Activated naive CD4-positive, alpha-beta T cell treated with anti-CD3 and anti-CD28 coated beads for 36 hours (primary cell): Measurements from ENCODE around the gene VPS4B. TPM values are rescaled to one million over a fixed set of nuclear protein-coding genes. Genes with fewer than 3 reads are reported as not detected.
A peak's percentile ranks its signal among the peaks of the same experiment; 100 is the strongest.
"Not testable (repeated sequence)": the region's sequence is repeated elsewhere in the genome, so short reads cannot be mapped to it uniquely, and the experiment has no call there.

ENCODE experiments used
- CTCF ChIA-PET: fragments of 350-600 bp; sonication (Branson Sonifier 250); formaldehyde crosslinking; loops from one replicate; lab custom pipeline; 2021; ENCODE audit warnings: antibody characterized with exemption; lab: Charles Lee
- DNase-seq: peaks from one replicate; pipeline ENCODE4 v3.0.0-alpha.2; 2020
- H3K27ac Mint-ChIP-seq: one replicate; pipeline ENCODE4 v1.8.0; 2021; ENCODE audit warnings: mild to moderate bottlenecking, mixed read lengths
- H3K27me3 Mint-ChIP-seq: one replicate; pipeline ENCODE4 v1.8.0; 2021; ENCODE audit warnings: low read depth, mixed read lengths
- H3K36me3 Mint-ChIP-seq: one replicate; pipeline ENCODE4 v1.8.0; 2021; ENCODE audit warnings: low read depth, mixed read lengths
- H3K4me1 Mint-ChIP-seq: one replicate; pipeline ENCODE4 v1.8.0; 2021; ENCODE audit warnings: low read depth, mixed read lengths
- H3K4me3 Mint-ChIP-seq: one replicate; pipeline ENCODE4 v1.8.0; 2021; ENCODE audit warnings: mild to moderate bottlenecking, moderate library complexity, mixed read lengths
- H3K9me3 Mint-ChIP-seq: one replicate; pipeline ENCODE4 v1.8.0; 2021; ENCODE audit warnings: mixed read lengths
- intact Hi-C: fragments of 100-400 bp; cut with micrococcal nuclease; formaldehyde crosslinking; loops from one replicate; pipeline ENCODE4 v1.15.1; 2023
- total RNA-seq, 2 experiments: library from RNA; stranded (reverse); gene quantifications; one replicate each; pipeline ENCODE4 v1.2.3, GENCODE V29; 2021

Gene VPS4B
- total RNA-seq, 2 experiments from 2014 or later: 28.7 to 30.1 TPM

DNA sequence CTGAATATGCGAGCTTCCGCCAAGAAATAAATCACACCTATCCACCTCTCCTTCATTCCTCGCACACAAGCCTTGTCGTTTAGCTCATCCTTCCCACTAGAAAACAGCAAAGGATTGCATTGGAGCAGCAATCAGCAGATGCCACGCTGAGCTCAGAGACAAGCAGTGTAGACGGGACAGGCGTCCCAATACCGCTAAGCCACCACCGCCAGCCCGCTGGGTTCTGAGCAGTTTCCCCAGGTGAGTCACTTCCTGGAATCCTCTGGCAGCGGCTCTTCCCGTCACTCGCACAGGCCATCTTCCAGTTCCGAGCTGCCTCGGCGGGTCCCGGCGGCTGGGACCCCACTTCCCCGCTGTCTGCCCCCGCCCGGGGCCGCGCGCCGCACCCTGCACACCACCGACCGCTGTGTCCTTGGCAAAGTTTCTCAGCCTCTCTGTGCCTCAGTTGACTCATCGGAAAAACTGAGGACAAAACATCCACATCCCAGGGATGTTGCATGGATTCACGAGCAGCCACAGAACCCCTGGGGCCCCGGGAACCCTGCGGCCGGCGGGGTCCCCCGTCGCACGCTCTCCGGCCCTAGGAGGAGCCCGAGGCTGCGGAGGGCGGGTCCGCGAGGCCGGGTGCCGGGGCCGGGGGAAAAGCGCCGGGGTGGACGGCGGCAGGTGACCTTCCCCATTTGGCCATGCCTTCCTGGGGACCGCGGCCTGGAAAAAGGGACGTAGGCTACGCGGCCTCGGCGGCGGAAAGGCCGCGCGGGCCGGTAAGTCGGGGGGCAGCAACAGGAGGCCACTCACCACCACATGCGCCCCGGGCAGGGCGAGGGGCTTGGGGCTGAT is 55.8 kb downstream of the VPS4B start:
- H3K4me3 Mint-ChIP-seq: peak overlapping the region; percentile 84

DNA sequence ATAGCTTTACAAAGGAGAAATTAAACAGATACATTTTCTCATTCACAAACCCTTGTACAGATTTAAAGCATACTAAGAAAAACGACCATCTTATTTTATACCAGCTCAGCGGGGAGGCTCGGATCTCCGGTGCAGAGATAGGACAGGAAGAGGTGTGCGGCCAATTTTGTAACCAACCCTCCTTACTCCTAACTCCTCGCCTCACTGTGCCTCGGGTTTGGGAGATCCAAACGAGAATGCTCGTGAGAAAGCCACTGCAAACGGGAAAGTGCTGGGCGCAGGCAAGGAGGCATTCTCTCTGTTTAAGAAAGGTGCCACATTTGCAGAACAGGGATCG is 56.4 kb downstream of the VPS4B start:
- Mint-ChIP-seq H3K27ac (peak overlapping the region; percentile 43), H3K4me1 (peaks cover 26% of the 10 kb centered on the region), H3K36me3 (peaks cover 32% of the 10 kb centered on the region), H3K4me3 (peak overlapping the region; percentile 84), H3K27me3 (no peaks in the 10 kb centered on the region), H3K9me3 (peaks cover 15% of the 10 kb centered on the region)
- peak; percentile 20 for DNase-seq
- intact Hi-C loops: loop anchor here (1.0 to 10.0 kb wide), 10 partner anchors 45 to 1179 kb away; partner anchors contain the start of genes PHLPP1, PIGN, RELCH and ZCCHC2
- CTCF ChIA-PET: interaction anchor here (0.8 to 2.2 kb wide), 6 partner anchors 8 to 349 kb away, joined by 3 to 11 read pairs (median 3); no protein-coding TSS in a partner anchor

More for the DNA sequence above, 55.8 kb downstream of the VPS4B start:
- CTCF ChIA-PET: interaction anchor here (1.2 to 2.2 kb wide), 3 partner anchors 45 to 243 kb away, joined by 3 to 11 read pairs (median 3); no protein-coding TSS in a partner anchor
- H3K27ac Mint-ChIP-seq: peak overlapping the region; percentile 54
- peaks cover 30% of the 10 kb centered on the region for H3K36me3 Mint-ChIP-seq
- intact Hi-C loops: loop anchor here (1.0 to 10.0 kb wide), 14 partner anchors 13 to 1179 kb away; partner anchors contain the start of genes PHLPP1, PIGN, RELCH and SERPINB8
- peaks cover 26% of the 10 kb centered on the region for H3K4me1 Mint-ChIP-seq
- no peaks in the 10 kb centered on the region for H3K27me3 Mint-ChIP-seq
- peak; percentile 87 for DNase-seq
- H3K9me3 Mint-ChIP-seq: peaks cover 15% of the 10 kb centered on the region

DNA sequence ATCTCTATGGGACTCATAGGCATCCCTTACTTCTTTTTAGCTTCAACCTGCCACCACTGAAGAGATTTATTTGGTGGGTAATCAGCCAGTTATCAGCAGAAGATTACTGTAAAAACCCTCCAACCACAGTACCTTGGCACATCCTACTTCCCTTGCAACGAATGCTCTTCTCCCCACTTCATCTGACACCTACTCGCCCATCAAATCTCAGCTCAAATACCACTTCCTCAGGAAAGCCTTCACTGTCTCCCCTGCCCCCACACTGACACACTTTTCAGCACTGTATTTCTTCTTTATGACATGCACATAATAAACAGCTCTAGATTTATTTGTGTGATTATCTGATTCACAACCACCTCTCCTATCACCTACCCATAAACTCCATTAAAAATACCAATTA is 58.3 kb downstream of the VPS4B start:
- CTCF ChIA-PET: interaction anchor here (0.6 to 2.3 kb wide), 4 partner anchors 40 to 75 kb away, joined by 3 to 6 read pairs (median 4); no protein-coding TSS in a partner anchor
- H3K27me3 Mint-ChIP-seq: no peaks in the 10 kb centered on the region

DNA sequence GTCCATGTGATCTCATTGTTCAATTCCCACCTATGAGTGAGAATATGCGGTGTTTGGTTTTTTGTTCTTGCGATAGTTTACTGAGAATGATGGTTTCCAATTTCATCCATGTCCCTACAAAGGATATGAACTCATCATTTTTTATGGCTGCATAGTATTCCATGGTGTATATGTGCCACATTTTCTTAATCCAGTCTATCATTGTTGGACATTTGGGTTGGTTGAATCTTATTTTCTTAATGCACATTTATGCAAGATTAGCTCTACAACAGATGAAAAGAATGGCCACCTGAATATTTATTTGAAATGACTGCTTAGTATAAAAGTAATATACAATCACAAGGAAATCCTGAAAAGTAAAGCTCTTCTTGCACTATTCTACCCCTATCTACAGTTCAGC is 58.9 kb downstream of the VPS4B start:
- not testable (repeated sequence) for H3K9me3 Mint-ChIP-seq

More for the DNA sequence above, 58.3 kb downstream of the VPS4B start:
- Mint-ChIP-seq H3K9me3 (peaks cover 6% of the 10 kb centered on the region), H3K4me3 (no peak overlapping the region), H3K36me3 (peaks cover 33% of the 10 kb centered on the region), H3K4me1 (peaks cover 25% of the 10 kb centered on the region), H3K27ac (peak overlapping the region; percentile 6)
- intact Hi-C loops: loop anchor here (10.0 kb wide), 1 partner anchor 211 kb away; no protein-coding TSS in a partner anchor
- DNase-seq: peak; percentile 40

DNA sequence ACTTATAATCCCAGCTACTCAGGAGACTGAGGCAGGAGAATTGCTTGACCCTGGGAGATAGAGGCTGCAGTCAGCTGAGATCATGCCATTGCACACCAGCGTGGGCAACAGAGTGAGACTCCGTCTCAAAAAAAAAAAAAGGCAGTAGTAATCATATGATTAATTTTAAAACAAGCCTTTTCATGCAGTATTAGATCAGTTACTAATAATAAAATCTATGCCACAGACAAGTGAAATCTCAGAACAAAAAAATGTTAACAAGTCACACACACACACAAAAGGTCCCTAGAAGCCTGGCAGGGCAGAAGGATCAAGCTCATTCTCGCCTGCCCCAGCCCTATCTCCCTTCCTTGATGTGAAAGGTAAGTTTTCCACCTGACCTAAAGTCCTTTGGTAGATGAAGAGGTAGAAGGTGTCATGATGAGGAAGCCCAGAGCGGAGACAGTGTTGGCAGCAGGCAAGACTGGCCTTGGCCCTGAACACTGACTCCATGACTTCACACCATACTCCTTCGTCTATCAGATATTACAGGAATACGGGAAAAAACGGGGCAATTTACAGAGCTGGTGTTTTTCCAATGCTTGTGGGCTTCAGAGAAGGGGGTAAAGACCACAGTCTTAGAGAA is 65.9 kb downstream of the VPS4B start:
- no peaks in the 10 kb centered on the region for H3K27me3 Mint-ChIP-seq
- CTCF ChIA-PET: interaction anchor here (0.5 to 1.7 kb wide), 4 partner anchors 16 to 741 kb away, joined by 4 to 6 read pairs (median 4); no protein-coding TSS in a partner anchor
- no peaks in the 10 kb centered on the region for H3K9me3 Mint-ChIP-seq
- H3K36me3 Mint-ChIP-seq: peaks cover 38% of the 10 kb centered on the region
- no peak for DNase-seq
- no peak overlapping the region for H3K4me3 Mint-ChIP-seq
- no peak overlapping the region for H3K27ac Mint-ChIP-seq
- intact Hi-C loops: no loop called here
- no peaks in the 10 kb centered on the region for H3K4me1 Mint-ChIP-seq

More for the DNA sequence above, 58.9 kb downstream of the VPS4B start:
- H3K27me3 Mint-ChIP-seq, DNase-seq, H3K27ac Mint-ChIP-seq, H3K4me3 Mint-ChIP-seq: not testable (repeated sequence)
- intact Hi-C loops: loop anchor here (10.0 kb wide), 1 partner anchor 211 kb away; no protein-coding TSS in a partner anchor
- H3K36me3 Mint-ChIP-seq: peaks cover 31% of the 10 kb centered on the region
- CTCF ChIA-PET: interaction anchor here (0.6 to 2.3 kb wide), 4 partner anchors 39 to 76 kb away, joined by 3 to 6 read pairs (median 4); no protein-coding TSS in a partner anchor
- peaks cover 19% of the 10 kb centered on the region for H3K4me1 Mint-ChIP-seq

DNA sequence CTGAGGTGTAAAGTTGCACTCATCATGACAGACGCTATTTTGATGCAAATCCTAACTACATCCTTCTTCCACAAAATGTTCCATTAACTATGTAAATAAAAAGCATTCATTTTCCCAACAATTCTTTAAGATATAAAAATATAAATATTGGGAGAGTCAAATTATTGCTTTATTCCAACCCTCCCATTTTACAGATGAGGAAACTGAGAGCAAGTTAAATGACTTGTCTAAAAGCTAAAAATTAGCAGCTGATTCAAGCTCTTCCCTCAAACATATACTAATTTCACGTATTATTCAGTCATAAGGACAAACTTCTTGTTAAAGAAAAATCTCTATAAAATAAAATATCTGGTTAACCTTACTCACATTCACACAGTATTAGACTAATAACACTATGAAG is 72.0 kb downstream of the VPS4B start:
- intact Hi-C loops: no loop called here

DNA sequence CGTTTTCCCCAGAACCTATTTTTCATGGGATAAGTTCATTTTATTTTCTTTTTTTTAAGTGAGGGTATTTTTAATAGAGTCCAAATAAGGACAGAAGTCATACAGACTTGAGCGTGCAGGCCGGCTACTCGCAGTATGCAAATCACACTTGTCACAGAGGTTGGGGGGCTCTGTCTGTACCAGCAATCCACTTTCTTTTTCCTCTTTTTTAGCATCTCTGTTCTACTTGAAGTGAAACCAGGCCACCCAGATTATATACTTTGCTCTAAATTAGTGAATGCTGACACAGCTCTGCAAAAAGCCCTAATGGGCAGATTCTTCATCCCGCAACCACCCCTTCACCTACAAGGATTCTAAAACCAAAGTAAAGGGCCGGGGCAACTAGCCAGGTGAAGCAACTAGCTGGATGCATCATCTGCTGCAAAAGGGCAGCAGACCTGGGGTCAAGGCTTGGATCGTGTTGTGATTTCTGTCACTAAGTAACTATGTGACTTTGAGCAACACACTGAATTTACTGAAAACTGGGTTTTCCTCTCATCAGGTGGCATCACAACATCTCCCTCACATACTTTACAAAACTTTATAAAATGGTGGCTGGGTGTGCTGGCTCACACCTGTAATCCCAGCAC is 73.7 kb downstream of the VPS4B start:
- Mint-ChIP-seq H3K27ac (no peak overlapping the region), H3K4me3 (no peak overlapping the region), H3K9me3 (no peaks in the 10 kb centered on the region), H3K4me1 (no peaks in the 10 kb centered on the region), H3K27me3 (no peaks in the 10 kb centered on the region), H3K36me3 (peaks cover 52% of the 10 kb centered on the region)
- intact Hi-C loops: no loop called here
- CTCF ChIA-PET: interaction anchor here (1.0 to 1.1 kb wide), 2 partner anchors 9 to 91 kb away, joined by 3 read pairs; no protein-coding TSS in a partner anchor
- DNase-seq: no peak

More for the DNA sequence above, 72.0 kb downstream of the VPS4B start:
- Mint-ChIP-seq H3K4me3 (no peak overlapping the region), H3K36me3 (peaks cover 48% of the 10 kb centered on the region), H3K27ac (no peak overlapping the region), H3K27me3 (no peaks in the 10 kb centered on the region), H3K4me1 (no peaks in the 10 kb centered on the region), H3K9me3 (no peaks in the 10 kb centered on the region)
- no peak for DNase-seq
- CTCF ChIA-PET: interaction anchor here (0.8 to 1.2 kb wide), 2 partner anchors 11 to 88 kb away, joined by 5 read pairs; no protein-coding TSS in a partner anchor

DNA sequence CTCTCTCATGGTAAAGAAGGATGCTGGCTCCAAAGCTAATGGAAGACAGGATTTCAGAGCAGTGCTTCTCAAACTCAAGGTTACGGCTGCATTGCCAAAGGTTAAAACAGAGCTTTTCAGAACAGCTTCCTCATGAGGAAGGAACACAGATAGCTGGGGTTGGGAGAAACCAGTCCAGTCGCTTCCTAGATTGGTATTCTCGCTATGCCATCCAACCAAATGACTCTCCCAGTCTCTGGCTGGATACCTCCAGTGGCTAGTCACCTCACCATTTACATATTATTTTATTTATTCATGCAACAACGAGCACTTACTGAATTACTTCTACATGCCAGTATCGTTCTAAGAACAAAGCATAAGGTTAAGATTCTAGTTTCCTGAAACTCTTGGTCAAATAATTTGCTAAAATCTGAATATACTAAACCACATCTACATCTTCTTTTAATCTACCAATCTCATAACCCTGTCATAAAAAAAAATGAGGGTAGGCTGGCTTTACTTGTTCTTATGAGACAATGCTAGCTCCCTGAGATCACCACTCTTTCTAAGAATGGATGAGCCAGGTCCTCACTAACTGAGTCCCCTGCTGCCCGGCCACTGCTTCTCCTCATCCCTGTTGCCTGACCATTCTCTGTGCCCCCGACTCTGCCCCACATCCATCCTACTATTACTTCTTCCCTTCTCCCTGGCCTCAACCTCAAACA is 75.6 kb downstream of the VPS4B start:
- CTCF ChIA-PET: interaction anchor here (0.7 to 1.2 kb wide), 2 partner anchors 93 to 223 kb away, joined by 3 to 5 read pairs; no protein-coding TSS in a partner anchor
- Mint-ChIP-seq H3K27ac (no peak overlapping the region), H3K4me3 (no peak overlapping the region), H3K36me3 (peaks cover 50% of the 10 kb centered on the region), H3K27me3 (no peaks in the 10 kb centered on the region), H3K9me3 (no peaks in the 10 kb centered on the region), H3K4me1 (no peaks in the 10 kb centered on the region)
- no peak for DNase-seq
- intact Hi-C loops: no loop called here

DNA sequence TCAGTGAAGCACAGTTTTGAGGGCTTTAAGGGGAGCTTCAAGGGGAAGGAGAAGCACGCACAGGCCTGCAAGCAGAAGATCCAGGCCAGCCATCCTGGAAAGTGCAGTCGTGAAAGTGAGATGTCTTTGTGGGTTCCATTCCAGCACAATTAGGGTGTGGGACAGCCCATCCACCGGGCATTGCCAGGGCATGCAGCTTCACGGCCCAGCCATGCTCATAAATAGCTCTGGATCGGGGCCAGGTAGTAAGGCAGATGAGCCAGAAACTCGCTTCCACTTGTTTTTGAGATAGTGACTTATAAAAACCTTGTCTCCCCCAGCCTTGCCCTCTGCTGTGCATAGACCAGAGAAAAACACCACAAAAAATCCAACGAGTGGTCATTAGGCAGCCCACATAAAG is 76.2 kb downstream of the VPS4B start:
- Mint-ChIP-seq H3K4me1 (no peaks in the 10 kb centered on the region), H3K27ac (no peak overlapping the region), H3K4me3 (no peak overlapping the region), H3K9me3 (no peaks in the 10 kb centered on the region), H3K36me3 (peaks cover 56% of the 10 kb centered on the region), H3K27me3 (no peaks in the 10 kb centered on the region)
- intact Hi-C loops: no loop called here
- DNase-seq: no peak
- CTCF ChIA-PET: interaction anchor here (1.2 kb wide), 1 partner anchor 93 kb away, joined by 5 read pairs; no protein-coding TSS in a partner anchor

DNA sequence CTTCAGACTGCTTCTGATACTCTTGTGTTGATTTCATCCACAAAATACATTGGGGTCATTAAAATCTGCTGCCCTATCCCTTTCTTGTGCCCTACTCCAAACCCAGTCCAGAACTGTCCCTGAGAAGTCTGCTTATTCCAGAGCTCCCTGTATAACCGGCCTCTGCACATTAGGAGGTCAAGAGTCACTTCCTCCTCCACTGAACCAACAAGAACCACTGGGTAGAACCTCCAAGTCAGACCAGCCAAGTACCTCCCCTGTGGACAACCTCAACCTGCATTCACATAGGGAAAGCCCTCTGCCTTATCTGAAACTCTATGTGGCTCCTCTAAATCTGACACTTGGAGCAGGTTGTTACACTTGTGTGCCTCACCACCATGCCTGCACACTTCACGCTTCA is 77.4 kb downstream of the VPS4B start:
- intact Hi-C loops: loop anchor here (5.0 kb wide), 1 partner anchor 77 kb away; the partner anchor contains the start of gene VPS4B
- H3K4me3 Mint-ChIP-seq: no peak overlapping the region
- no peaks in the 10 kb centered on the region for H3K9me3 Mint-ChIP-seq
- H3K4me1 Mint-ChIP-seq: peaks cover 6% of the 10 kb centered on the region
- no peak for DNase-seq
- CTCF ChIA-PET: interaction anchor here (6.3 kb wide), 1 partner anchor 95 kb away, joined by 91 read pairs; no protein-coding TSS in a partner anchor
- no peaks in the 10 kb centered on the region for H3K27me3 Mint-ChIP-seq
- no peak overlapping the region for H3K27ac Mint-ChIP-seq
- H3K36me3 Mint-ChIP-seq: peaks cover 57% of the 10 kb centered on the region

DNA sequence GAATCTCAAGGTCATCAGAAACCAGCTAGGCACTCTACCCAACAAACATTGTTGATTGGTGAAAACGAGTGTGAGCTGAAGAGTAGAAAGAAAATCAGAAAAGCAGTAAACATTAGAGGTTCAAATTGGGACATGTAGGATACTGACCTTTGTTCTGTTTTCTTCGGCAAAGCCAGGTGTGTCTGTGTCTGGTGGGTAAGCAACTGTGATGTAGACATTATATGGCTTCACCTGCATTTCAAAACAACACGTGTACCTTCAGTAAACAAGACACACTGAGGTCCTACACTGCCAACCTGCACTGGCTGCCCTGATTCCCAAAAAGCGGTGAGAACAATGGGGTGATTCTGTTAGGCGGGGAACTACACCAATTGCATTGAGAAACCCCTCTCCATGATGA is 78.0 kb downstream of the VPS4B start:
- Mint-ChIP-seq H3K27ac (no peak overlapping the region), H3K4me3 (no peak overlapping the region), H3K27me3 (no peaks in the 10 kb centered on the region), H3K4me1 (peaks cover 7% of the 10 kb centered on the region), H3K9me3 (no peaks in the 10 kb centered on the region), H3K36me3 (peaks cover 56% of the 10 kb centered on the region)
- DNase-seq: no peak
- intact Hi-C loops: loop anchor here (5.0 kb wide), 1 partner anchor 78 kb away; the partner anchor contains the start of gene VPS4B
- CTCF ChIA-PET: interaction anchor here (6.3 kb wide), 1 partner anchor 96 kb away, joined by 91 read pairs; no protein-coding TSS in a partner anchor
